Measurements from ENCODE around the gene PSMB2.
A peak's percentile ranks its signal among the peaks of the same experiment; 100 is the strongest.

PSMB2 gene

DNA sequence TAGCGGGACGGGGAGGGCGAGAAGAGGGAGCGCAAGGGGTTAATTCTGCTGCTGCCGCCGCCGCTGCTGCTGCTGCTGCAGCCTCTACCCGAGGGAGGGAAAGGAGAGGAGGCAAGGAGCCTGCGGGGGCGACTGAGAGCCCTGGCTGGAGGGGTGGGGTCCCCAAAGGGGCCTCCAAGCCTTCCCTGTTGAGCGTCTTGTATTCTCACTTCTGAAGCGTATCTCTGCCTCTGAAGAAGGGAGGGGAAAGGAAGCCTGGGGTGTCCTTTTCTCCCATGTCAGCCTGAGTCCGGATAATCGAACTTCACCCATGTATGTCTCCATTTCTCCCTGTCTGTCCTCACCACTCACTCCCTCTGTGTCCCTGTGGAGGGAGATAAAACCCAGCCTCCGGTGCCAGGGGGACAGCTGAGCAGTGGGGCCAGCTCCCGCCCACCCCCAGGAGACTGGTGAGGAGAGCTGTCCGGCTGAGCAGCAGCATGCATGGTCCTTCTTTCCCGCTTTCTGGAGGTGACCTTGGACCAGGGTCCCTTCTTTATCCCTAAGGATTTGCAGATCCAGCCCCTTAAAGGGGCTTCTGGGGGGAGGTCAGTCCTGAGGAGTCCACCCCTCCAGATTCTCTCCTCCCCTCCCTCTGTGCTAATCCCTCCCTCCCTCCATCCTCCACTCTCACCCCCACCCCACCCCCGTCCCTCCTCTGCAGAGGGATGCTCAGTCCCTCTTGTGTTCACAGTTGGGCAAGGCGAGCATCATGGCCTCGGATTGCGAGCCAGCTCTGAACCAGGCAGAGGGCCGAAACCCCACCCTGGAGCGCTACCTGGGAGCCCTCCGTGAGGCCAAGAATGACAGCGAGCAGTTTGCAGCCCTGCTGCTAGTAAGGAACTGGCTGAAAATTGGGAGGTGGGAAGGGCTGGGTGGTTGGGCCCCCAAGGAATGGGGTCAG is 82.7 kb downstream of the PSMB2 start:
- H3K27ac ChIP-seq = peak overlapping the region; percentile 98
- peak; percentile 22; the same call in 1 of the 2 replicates for TF ChIP-seq CTCF (conservative IDR thresholded peaks at IDR 0.05)

- H3K27ac ChIP-seq = peak within 1 kb of the TSS; percentile 98
- TF ChIP-seq CTCF (conservative IDR thresholded peaks at IDR 0.05) = no peak
Observed at GRCh38 chr1:35557611-35558373, 83.5 kb downstream of the PSMB2 start, which contains the start of gene NCDN. TSS of gene NCDN (plus strand) at chr1:35557799. CDS start at chr1:35558191, 392 bp downstream.

GRCh38 chr1:35557118-35557610 is 84.2 kb downstream of the PSMB2 start, which contains the start of gene KIAA0319L:
TSS of gene KIAA0319L (minus strand) at chr1:35557403. CDS start at chr1:35554491, 2,912 bp downstream.
- peak within 1 kb of the TSS; percentile 98 for H3K27ac ChIP-seq
- no peak for TF ChIP-seq CTCF (conservative IDR thresholded peaks at IDR 0.05)

GRCh38 chr1:35556484-35557117 is 84.7 kb downstream of the PSMB2 start:
- no peak for TF ChIP-seq CTCF (conservative IDR thresholded peaks at IDR 0.05)
- H3K27ac ChIP-seq = peak overlapping the region; percentile 98

- no peak for TF ChIP-seq CTCF (conservative IDR thresholded peaks at IDR 0.05)
- peak overlapping the region; percentile 98 for H3K27ac ChIP-seq
Observed at GRCh38 chr1:35555601-35556477, 85.5 kb downstream of the PSMB2 start.

DNA sequence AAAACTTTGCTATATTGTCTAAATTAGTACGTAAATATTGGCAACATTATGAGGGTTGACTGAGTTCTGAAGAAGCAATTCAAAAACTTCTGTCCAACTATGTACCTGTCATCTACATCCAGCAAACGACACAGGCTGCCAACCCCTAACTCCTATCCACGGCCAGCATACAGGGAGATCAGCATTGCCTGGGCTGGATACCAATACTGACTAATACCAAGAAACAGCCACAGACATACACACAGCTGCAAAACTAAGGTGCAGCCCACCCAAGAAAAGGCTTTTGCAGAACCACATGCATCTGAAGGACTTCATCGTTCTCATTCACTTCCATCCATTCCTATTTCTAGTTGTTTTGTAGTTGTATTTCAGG is 86.1 kb downstream of the PSMB2 start:
- TF ChIP-seq CTCF (conservative IDR thresholded peaks at IDR 0.05) = no peak
- H3K27ac ChIP-seq = peak overlapping the region; percentile 98
